ENCODE results near the gene TMEM131. TPM values are rescaled to one million over a fixed set of nuclear protein-coding genes. Genes with fewer than 3 reads are reported as not detected.
A peak's percentile ranks its signal among the peaks of the same experiment; 100 is the strongest.

The TMEM131 gene
- total RNA-seq, 3 donors from 2014 or later = 58.3 to 110 (median 67.7) TPM

DNA sequence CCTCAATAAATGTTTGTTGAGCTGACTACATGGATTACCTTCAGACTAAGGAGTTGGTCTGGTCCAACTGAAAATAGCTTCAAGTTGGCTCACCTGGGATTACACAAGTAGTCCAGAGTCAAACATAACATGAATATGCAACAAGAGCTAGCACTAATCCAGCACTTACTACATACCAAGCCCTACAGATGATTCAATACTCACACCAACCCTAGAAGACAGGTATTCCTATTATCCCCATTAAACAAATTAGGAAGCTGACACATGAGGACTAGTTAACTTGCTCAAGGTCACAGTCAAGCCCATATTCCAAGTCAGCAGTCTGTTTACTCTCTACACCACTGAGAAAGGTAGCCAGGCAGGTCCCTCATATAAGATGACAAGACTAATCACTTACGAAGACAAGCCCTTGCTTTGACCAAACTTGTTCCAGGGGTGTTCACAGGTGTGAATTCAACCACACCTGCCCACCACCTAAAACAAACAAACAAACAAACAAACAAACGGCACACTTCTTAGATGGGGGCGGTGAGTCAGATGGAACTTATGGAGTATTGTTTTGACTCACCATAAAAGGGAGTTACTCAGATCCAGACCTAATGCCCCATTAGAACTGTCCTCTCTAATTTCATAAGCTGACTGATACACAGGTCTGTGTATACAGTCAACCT is 29.1 kb downstream of the TMEM131 start:
- intact Hi-C loops (cut with DNase I, micrococcal nuclease) = no loop called here
- Histone ChIP-seq H3K36me3 (ENCODE audit: low read depth) (no peaks in the 10 kb centered on the region), H3K4me3 (no peak overlapping the region), H3K4me1 (ENCODE audit: low read depth) (peaks cover 47% of the 10 kb centered on the region), H3K9me3 (no peaks in the 10 kb centered on the region)
- no peak for TF ChIP-seq CTCF (IDR thresholded peaks at IDR 0.05)
- DNase-seq = no peak
- ATAC-seq = peak; percentile 78

- Histone ChIP-seq H3K4me1 (ENCODE audit: low read depth) (peaks cover 40% of the 10 kb centered on the region), H3K36me3 (ENCODE audit: low read depth) (no peaks in the 10 kb centered on the region), H3K9me3 (no peaks in the 10 kb centered on the region), H3K4me3 (no peak overlapping the region)
- DNase-seq (peak in 2 of 3 donors; percentile 51 to 54), ATAC-seq (peak; percentile 66)
- no peak for TF ChIP-seq CTCF (IDR thresholded peaks at IDR 0.05)
- intact Hi-C loops (cut with DNase I, micrococcal nuclease) = no loop called here
These were observed 30.6 kb downstream of the TMEM131 start for GRCh38 chr2:97965116-97965515.

DNA sequence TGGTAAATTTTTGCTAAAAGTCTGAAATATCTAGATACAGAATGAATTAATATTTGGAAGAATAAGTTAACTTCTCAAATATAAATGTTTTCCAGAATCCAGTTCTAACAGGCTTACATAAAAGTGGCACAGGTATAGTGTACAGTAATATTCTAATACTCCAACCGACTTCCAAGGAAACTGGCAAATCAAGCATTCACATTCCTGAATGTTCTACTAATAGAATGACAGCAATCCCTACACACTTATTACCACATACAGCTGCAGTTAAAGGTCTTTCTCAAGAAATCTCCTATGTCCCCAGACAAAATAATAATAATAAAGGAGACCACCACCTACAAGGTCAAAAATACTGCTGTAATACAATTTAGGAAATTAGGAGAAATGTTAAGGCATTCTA is 31.9 kb downstream of the TMEM131 start:
- Histone ChIP-seq H3K4me1 (ENCODE audit: low read depth) (peaks cover 30% of the 10 kb centered on the region), H3K36me3 (ENCODE audit: low read depth) (no peaks in the 10 kb centered on the region), H3K4me3 (no peak overlapping the region), H3K9me3 (no peaks in the 10 kb centered on the region)
- no peak for DNase-seq
- TF ChIP-seq CTCF (IDR thresholded peaks at IDR 0.05) = no peak
- ATAC-seq = no peak
- intact Hi-C loops (cut with DNase I, micrococcal nuclease) = no loop called here

GRCh38 chr2:97963079-97963406 is 32.7 kb downstream of the TMEM131 start:
- ATAC-seq (no peak), DNase-seq (no peak)
- intact Hi-C loops (cut with DNase I, micrococcal nuclease) = no loop called here
- peaks cover 22% of the 10 kb centered on the region for H3K4me1 ChIP-seq (ENCODE audit: low read depth)
- H3K4me3 ChIP-seq = no peak overlapping the region
- no peak for TF ChIP-seq CTCF (IDR thresholded peaks at IDR 0.05)
- no peaks in the 10 kb centered on the region for H3K9me3 ChIP-seq
- no peaks in the 10 kb centered on the region for H3K36me3 ChIP-seq (ENCODE audit: low read depth)

DNA sequence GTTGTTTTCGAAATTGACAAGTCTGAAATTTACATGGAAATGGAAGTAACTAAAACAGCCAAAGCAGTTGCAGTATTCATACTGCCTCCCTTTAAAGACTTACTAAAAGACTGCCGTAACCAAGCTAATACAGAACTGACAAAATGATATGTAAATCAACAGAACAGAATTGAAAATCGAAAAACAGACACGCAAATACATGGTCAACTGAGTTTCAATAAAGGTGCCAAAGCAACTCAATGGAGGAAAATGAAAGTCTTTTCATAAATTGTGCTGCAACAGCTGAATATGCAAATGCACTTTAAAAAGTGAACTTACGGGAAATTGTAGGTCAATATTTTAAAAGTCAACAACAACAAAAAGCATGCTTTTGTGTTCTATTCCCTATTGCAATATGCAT is 34.2 kb downstream of the TMEM131 start:
- Histone ChIP-seq H3K36me3 (ENCODE audit: low read depth) (no peaks in the 10 kb centered on the region), H3K4me3 (no peak overlapping the region), H3K9me3 (no peaks in the 10 kb centered on the region), H3K4me1 (ENCODE audit: low read depth) (peaks cover 7% of the 10 kb centered on the region)
- ATAC-seq (no peak), DNase-seq (no peak)
- intact Hi-C loops (cut with DNase I, micrococcal nuclease) = no loop called here
- no peak for TF ChIP-seq CTCF (IDR thresholded peaks at IDR 0.05)

- no peak for TF ChIP-seq CTCF (IDR thresholded peaks at IDR 0.05)
- intact Hi-C loops (cut with DNase I, micrococcal nuclease) = no loop called here
- no peaks in the 10 kb centered on the region for H3K9me3 ChIP-seq
- DNase-seq = no peak
- H3K4me1 ChIP-seq (ENCODE audit: low read depth) = no peaks in the 10 kb centered on the region
- H3K4me3 ChIP-seq = no peak overlapping the region
- no peak for ATAC-seq
- H3K36me3 ChIP-seq (ENCODE audit: low read depth) = no peaks in the 10 kb centered on the region
These were observed 37.6 kb downstream of the TMEM131 start for GRCh38 chr2:97958184-97958583.
